Endothelial cell of umbilical vein (primary cell): ENCODE measurements around the gene DNAJC6. TPM values are rescaled to one million over a fixed set of nuclear protein-coding genes. Genes with fewer than 3 reads are reported as not detected.

Source experiments
- BruUV-seq: library from RNA; stranded (reverse); fragments of 400-500 nt; replicated peaks from 2 replicates; lab custom pipeline; 2021; lab: Mats Ljungman, UMichigan
- CTCF ChIA-PET: fragments of 300-600, 350-600 bp; sonication (Branson Sonifier 250); formaldehyde crosslinking; loops from one replicate; lab custom pipeline; 2021; ENCODE audit warnings: antibody characterized with exemption, inconsistent platforms; lab: Charles Lee
- POLR2A ChIA-PET: fragments of 300-600, 350-600 bp; sonication (Branson Sonifier 250); formaldehyde crosslinking; loops from one replicate; lab custom pipeline; 2021; ENCODE audit warnings: antibody characterized with exemption, inconsistent platforms; lab: Charles Lee
- DNase-seq: peaks from one replicate; pipeline ENCODE4 v3.0.0-alpha.2; 2011; ENCODE audit warnings: low read depth, low spot score
- FAIRE-seq: peaks from 2 replicates; lab custom pipeline; 2011; peaks lifted over from hg19 to GRCh38; lab: Jason Lieb, UNC
- H2AFZ ChIP-seq: 2 replicates; pipeline ENCODE4 v1.6.0; 2012; ENCODE audit warnings: low read depth, low read length, control low read depth, inconsistent platforms
- H3K27ac ChIP-seq: 2 replicates; pipeline ENCODE4 v1.5.1; 2011; ENCODE audit warnings: low read depth, mild to moderate bottlenecking, control low read depth, low read length, moderate library complexity; ENCODE audit not compliant: insufficient read depth
- H3K27me3 ChIP-seq, 2 experiments: 2 replicates each; pipeline versions ENCODE4 v1.6.0 to v1.6.1; 2011; ENCODE audit warnings: low read length in 2 of 2, mixed read lengths in 1 of 2; ENCODE audit not compliant: control insufficient read depth in 2 of 2, insufficient read depth in 2 of 2
- H3K36me3 ChIP-seq, 2 experiments: 2 replicates in 1 of 2; 3 replicates in 1 of 2; pipeline ENCODE4 v1.5.1; 2011; ENCODE audit warnings: low read length in 2 of 2, mild to moderate bottlenecking in 1 of 2, moderate library complexity in 1 of 2; ENCODE audit not compliant: control insufficient read depth in 2 of 2, insufficient read depth in 2 of 2; ENCODE audit errors: extremely low read depth in 1 of 2
- H3K4me1 ChIP-seq: 3 replicates; pipeline ENCODE4 v1.5.1; 2011; ENCODE audit warnings: mild to moderate bottlenecking, low read length; ENCODE audit not compliant: control insufficient read depth, insufficient read depth; ENCODE audit errors: extremely low read depth
- H3K4me2 ChIP-seq: 2 replicates; pipeline ENCODE4 v1.6.1; 2011; ENCODE audit warnings: low read length, control low read depth, mixed read lengths; ENCODE audit not compliant: insufficient read depth
- H3K4me3 ChIP-seq, 3 experiments: fragments of 200-600 bp in 1 of 3; sonication (generic), shearing (Covaris generic) in 1 of 3; replicated peaks in 1 of 3; 2 replicates each; pipeline ENCODE4 v1.5.1; 2011 to 2016; ENCODE audit warnings: control low read depth in 3 of 3, low read length in 3 of 3, mild to moderate bottlenecking in 2 of 3, inconsistent platforms in 1 of 3, low read depth in 1 of 3, moderate library complexity in 1 of 3; ENCODE audit not compliant: insufficient read depth in 1 of 3
- H3K79me2 ChIP-seq: 2 replicates; pipeline ENCODE4 v1.6.0; 2012; ENCODE audit warnings: low read length, inconsistent platforms; ENCODE audit not compliant: control insufficient read depth, insufficient read depth
- H3K9ac ChIP-seq: replicated peaks from 2 replicates; pipeline ENCODE3; 2011; ENCODE audit warnings: low read length, control low read depth; ENCODE audit not compliant: insufficient read depth; ENCODE audit errors: extremely low read depth
- H3K9me1 ChIP-seq: replicated peaks from 3 replicates; pipeline ENCODE4 v1.6.0; 2011; ENCODE audit warnings: mild to moderate bottlenecking, low read length; ENCODE audit not compliant: control insufficient read depth, insufficient read depth; ENCODE audit errors: extremely low read depth
- H3K9me3 ChIP-seq: replicated peaks from 2 replicates; pipeline ENCODE4 v1.5.1; 2012; ENCODE audit warnings: low read length, inconsistent platforms; ENCODE audit not compliant: control insufficient read depth, insufficient read depth
- H4K20me1 ChIP-seq: replicated peaks from 2 replicates; pipeline ENCODE3; 2011; ENCODE audit warnings: mild to moderate bottlenecking, low read length; ENCODE audit not compliant: control insufficient read depth, insufficient read depth; ENCODE audit errors: extremely low read depth
- EZH2 ChIP-seq: IDR thresholded peaks from 2 replicates; pipeline ENCODE4 v1.6.1; 2012; ENCODE audit warnings: borderline replicate concordance, low read depth, mild to moderate bottlenecking, moderate library complexity, low read length, inconsistent platforms; ENCODE audit not compliant: severe bottlenecking
- FOS ChIP-seq: IDR thresholded peaks from 2 replicates; pipeline ENCODE4 v1.6.1; 2011; ENCODE audit warnings: mild to moderate bottlenecking, low read length, moderate library complexity, borderline replicate concordance; ENCODE audit not compliant: insufficient read depth
- GATA2 ChIP-seq: IDR thresholded peaks from 2 replicates; pipeline ENCODE4 v1.7.0; 2011; ENCODE audit warnings: low read depth, mild to moderate bottlenecking, moderate library complexity, mixed read lengths, low read length; ENCODE audit not compliant: insufficient read length, insufficient read depth
- JUN ChIP-seq: IDR thresholded peaks from 2 replicates; pipeline ENCODE4 v1.6.1; 2011; ENCODE audit warnings: borderline replicate concordance, low read depth; ENCODE audit not compliant: insufficient read length, insufficient read depth
- MYC ChIP-seq: IDR thresholded peaks from one replicate; pipeline ENCODE4 v1.6.1; 2011; ENCODE audit warnings: mild to moderate bottlenecking, low read depth, low read length
- POLR2A ChIP-seq: IDR thresholded peaks from 2 replicates; pipeline ENCODE4 v1.6.1; 2012; ENCODE audit warnings: low read depth, mild to moderate bottlenecking, control low read depth, low read length
- POLR2AphosphoS5 ChIP-seq: IDR thresholded peaks from 2 replicates; pipeline ENCODE4 v1.6.1; 2012; ENCODE audit warnings: low read depth, mild to moderate bottlenecking, control low read depth, low read length, moderate library complexity; ENCODE audit not compliant: insufficient read depth
- dilution Hi-C: fragments of 300-500 bp; cut with MboI; formaldehyde crosslinking; loops from one replicate; pipeline ENCODE4 v1.15.0; 2019; ENCODE audit warnings: low sequenced_read_pairs; ENCODE audit not compliant: extremely low pct_ligation_motif_present
- intact Hi-C: fragments of 100-400 bp; cut with micrococcal nuclease; formaldehyde crosslinking; loops from one replicate; pipeline ENCODE4 v1.10.0; 2022
- polyA plus RNA-seq, 4 experiments: library from polyadenylated mRNA; depleted of rRNA in 3 of 4; stranded (reverse) in 3 of 4; unstranded in 1 of 4; fragments of >200 nt; gene quantifications; 2 replicates each; pipeline versions ENCODE4 v1.2.1 to v1.2.3, GENCODE V29; 2011 to 2012; ENCODE audit warnings: missing spikeins in 1 of 4
- total RNA-seq: library from RNA; stranded (reverse); gene quantifications from 2 replicates; pipeline ENCODE4 v1.2.3, GENCODE V29; 2021
- TF ChIP-seq, protein P1 (sequence below): IDR thresholded peaks from 2 replicates; pipeline ENCODE4 v1.6.1; 2011; ENCODE audit not compliant: insufficient read depth, insufficient read length
- TF ChIP-seq, protein P2 (sequence below), 2 donors: IDR thresholded peaks; 1 replicate in 1 of 2; 2 replicates in 1 of 2; pipeline ENCODE4 v1.5.1; 2011; ENCODE audit warnings: low read length in 2 of 2, mild to moderate bottlenecking in 2 of 2, moderate library complexity in 2 of 2, control low read depth in 1 of 2, inconsistent platforms in 1 of 2, low read depth in 1 of 2; ENCODE audit not compliant: insufficient read depth in 1 of 2; ENCODE audit errors: extremely low read depth in 1 of 2

DNAJC6 gene
- total and polyA plus RNA-seq, 2 donors (not counting 3 experiments of a cell fraction or from before 2014, with no cell fraction given): 2.3 to 4.9 TPM

DNA sequence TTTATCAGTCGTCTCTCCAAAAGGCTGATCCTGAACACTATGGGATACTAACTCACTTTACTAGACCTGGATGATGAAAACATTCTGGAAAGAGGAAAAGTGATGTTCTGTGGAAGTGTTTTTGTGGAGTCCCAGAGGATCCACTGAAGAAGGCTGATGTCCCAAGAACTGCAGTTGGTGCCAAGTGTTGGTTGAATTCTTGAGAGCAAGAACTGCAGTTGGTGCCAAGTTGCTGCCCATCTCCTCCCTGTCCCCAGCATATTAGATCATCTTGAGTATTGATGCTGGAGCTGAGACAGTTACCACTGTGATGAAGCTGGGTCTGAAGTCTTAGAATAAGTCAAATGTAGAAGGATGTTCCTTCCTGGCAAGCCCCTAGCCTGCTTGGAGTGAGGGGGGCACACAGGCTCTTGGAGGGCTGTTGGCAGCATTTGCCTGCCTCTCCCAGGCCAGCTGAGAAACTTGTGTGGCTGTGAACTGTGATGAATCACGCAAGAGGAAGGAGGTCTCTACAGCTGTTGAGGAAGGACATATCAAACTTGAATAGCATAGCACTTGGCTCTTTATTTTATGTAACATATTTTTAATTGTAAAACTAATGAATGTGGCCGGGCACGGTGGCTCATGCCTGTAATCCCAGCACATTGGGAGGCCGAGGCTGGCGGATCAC, 48.1 kb downstream of the DNAJC6 start:
- TF ChIP-seq POLR2A (no peak), POLR2AphosphoS5 (no peak), GATA2 (no peak), MYC (no peak), JUN (no peak), EZH2 (no peak), FOS (no peak)
- TF ChIP-seq, protein P1, sequence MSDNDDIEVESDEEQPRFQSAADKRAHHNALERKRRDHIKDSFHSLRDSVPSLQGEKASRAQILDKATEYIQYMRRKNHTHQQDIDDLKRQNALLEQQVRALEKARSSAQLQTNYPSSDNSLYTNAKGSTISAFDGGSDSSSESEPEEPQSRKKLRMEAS: no peak
- TF ChIP-seq, protein P2, sequence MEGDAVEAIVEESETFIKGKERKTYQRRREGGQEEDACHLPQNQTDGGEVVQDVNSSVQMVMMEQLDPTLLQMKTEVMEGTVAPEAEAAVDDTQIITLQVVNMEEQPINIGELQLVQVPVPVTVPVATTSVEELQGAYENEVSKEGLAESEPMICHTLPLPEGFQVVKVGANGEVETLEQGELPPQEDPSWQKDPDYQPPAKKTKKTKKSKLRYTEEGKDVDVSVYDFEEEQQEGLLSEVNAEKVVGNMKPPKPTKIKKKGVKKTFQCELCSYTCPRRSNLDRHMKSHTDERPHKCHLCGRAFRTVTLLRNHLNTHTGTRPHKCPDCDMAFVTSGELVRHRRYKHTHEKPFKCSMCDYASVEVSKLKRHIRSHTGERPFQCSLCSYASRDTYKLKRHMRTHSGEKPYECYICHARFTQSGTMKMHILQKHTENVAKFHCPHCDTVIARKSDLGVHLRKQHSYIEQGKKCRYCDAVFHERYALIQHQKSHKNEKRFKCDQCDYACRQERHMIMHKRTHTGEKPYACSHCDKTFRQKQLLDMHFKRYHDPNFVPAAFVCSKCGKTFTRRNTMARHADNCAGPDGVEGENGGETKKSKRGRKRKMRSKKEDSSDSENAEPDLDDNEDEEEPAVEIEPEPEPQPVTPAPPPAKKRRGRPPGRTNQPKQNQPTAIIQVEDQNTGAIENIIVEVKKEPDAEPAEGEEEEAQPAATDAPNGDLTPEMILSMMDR (IDR thresholded peaks at IDR 0.05; ENCODE audit: extremely low read depth in 1 of 2, insufficient read depth in 1 of 2, low read depth in 1 of 2, low read length in 2 of 2): no peak
- POLR2A ChIA-PET: no interaction called here

More for the DNA sequence above, 48.1 kb downstream of the DNAJC6 start:
- intact Hi-C loops: no loop called here
- H3K36me3 ChIP-seq: no peaks in the 10 kb centered on the region
- no peak overlapping the region for H2AFZ ChIP-seq
- H3K9me3 ChIP-seq: no peaks in the 10 kb centered on the region
- H3K9me1 ChIP-seq: no peaks in the 10 kb centered on the region
- H3K4me1 ChIP-seq: no peaks in the 10 kb centered on the region
- H3K4me2 ChIP-seq: no peak overlapping the region
- H3K79me2 ChIP-seq: no peaks in the 10 kb centered on the region
- no peak overlapping the region for H3K27ac ChIP-seq
- H3K4me3 ChIP-seq: no peak overlapping the region
- FAIRE-seq: no peak
- no peak overlapping the region for H3K9ac ChIP-seq
- H4K20me1 ChIP-seq: no peaks in the 10 kb centered on the region
- dilution Hi-C loops: no loop called here
- BruUV-seq: no TSS peak
- no peak for DNase-seq
- CTCF ChIA-PET: no interaction called here
- H3K27me3 ChIP-seq: no peaks in the 10 kb centered on the region
